Panc1 (cell line): Measurements from ENCODE around the gene SPDYE6.

Experiments
- POLR2AphosphoS5 ChIP-seq: IDR thresholded peaks from 2 replicates; pipeline ENCODE4 v1.6.1; 2012; ENCODE audit warnings: mild to moderate bottlenecking, low read depth, low read length, moderate library complexity
- SIN3A ChIP-seq: IDR thresholded peaks from 2 replicates; pipeline ENCODE4 v1.6.1; 2012; ENCODE audit warnings: low read depth, mild to moderate bottlenecking, low read length, moderate library complexity, borderline replicate concordance; ENCODE audit not compliant: insufficient read depth
- TCF7L2 ChIP-seq: IDR thresholded peaks from 2 replicates; pipeline ENCODE4 v1.6.1; 2011; ENCODE audit warnings: mild to moderate bottlenecking, low read depth, low read length, inconsistent platforms
- TF ChIP-seq, protein P1 (sequence below): fragments of 450-650 bp; IDR thresholded peaks from 2 replicates; pipeline ENCODE4 v1.5.1; 2017; ENCODE audit warnings: mild to moderate bottlenecking
- TF ChIP-seq, protein P2 (sequence below), 2 experiments: IDR thresholded peaks; 2 replicates each; pipeline ENCODE4 v1.6.1; 2011 to 2012; ENCODE audit warnings: low read depth in 2 of 2, control low read depth in 1 of 2, low read length in 1 of 2, mild to moderate bottlenecking in 1 of 2, moderate library complexity in 1 of 2; ENCODE audit not compliant: insufficient read depth in 1 of 2

DNA sequence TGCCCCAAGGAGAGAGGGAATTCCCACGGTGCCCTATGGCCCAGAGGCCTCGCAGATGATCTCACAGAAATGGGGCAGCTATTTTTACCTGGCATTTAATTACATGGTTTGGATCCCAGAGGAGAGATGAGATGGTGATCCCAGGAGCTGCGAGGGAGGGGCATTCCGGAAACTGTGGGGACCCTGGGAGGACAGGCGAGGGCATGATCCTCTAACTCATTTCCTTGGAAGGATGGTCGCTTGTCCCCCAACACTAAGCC is 60.1 kb downstream of the SPDYE6 start:
- TF ChIP-seq, protein P1, sequence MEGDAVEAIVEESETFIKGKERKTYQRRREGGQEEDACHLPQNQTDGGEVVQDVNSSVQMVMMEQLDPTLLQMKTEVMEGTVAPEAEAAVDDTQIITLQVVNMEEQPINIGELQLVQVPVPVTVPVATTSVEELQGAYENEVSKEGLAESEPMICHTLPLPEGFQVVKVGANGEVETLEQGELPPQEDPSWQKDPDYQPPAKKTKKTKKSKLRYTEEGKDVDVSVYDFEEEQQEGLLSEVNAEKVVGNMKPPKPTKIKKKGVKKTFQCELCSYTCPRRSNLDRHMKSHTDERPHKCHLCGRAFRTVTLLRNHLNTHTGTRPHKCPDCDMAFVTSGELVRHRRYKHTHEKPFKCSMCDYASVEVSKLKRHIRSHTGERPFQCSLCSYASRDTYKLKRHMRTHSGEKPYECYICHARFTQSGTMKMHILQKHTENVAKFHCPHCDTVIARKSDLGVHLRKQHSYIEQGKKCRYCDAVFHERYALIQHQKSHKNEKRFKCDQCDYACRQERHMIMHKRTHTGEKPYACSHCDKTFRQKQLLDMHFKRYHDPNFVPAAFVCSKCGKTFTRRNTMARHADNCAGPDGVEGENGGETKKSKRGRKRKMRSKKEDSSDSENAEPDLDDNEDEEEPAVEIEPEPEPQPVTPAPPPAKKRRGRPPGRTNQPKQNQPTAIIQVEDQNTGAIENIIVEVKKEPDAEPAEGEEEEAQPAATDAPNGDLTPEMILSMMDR: no peak
- TF ChIP-seq POLR2AphosphoS5 (no peak), TCF7L2 (no peak), SIN3A (no peak)
- TF ChIP-seq, protein P2, sequence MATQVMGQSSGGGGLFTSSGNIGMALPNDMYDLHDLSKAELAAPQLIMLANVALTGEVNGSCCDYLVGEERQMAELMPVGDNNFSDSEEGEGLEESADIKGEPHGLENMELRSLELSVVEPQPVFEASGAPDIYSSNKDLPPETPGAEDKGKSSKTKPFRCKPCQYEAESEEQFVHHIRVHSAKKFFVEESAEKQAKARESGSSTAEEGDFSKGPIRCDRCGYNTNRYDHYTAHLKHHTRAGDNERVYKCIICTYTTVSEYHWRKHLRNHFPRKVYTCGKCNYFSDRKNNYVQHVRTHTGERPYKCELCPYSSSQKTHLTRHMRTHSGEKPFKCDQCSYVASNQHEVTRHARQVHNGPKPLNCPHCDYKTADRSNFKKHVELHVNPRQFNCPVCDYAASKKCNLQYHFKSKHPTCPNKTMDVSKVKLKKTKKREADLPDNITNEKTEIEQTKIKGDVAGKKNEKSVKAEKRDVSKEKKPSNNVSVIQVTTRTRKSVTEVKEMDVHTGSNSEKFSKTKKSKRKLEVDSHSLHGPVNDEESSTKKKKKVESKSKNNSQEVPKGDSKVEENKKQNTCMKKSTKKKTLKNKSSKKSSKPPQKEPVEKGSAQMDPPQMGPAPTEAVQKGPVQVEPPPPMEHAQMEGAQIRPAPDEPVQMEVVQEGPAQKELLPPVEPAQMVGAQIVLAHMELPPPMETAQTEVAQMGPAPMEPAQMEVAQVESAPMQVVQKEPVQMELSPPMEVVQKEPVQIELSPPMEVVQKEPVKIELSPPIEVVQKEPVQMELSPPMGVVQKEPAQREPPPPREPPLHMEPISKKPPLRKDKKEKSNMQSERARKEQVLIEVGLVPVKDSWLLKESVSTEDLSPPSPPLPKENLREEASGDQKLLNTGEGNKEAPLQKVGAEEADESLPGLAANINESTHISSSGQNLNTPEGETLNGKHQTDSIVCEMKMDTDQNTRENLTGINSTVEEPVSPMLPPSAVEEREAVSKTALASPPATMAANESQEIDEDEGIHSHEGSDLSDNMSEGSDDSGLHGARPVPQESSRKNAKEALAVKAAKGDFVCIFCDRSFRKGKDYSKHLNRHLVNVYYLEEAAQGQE (IDR thresholded peaks at IDR 0.05; ENCODE audit: insufficient read depth in 1 of 2, low read depth in 2 of 2, low read length in 1 of 2): no peak
